Measurements from ENCODE around the gene SND1. TPM values are rescaled to one million over a fixed set of nuclear protein-coding genes. Genes with fewer than 3 reads are reported as not detected.

Gene SND1
- total RNA-seq, 1 experiment from 2014 or later: 218 TPM

- Histone ChIP-seq H3T11ph (ENCODE audit: low read length) (no peak overlapping the region), H3K4me2 (ENCODE audit: insufficient read depth, insufficient read length, low read length) (no peak overlapping the region), H3K4me1 (ENCODE audit: insufficient read depth, low read length) (no peaks in the 10 kb centered on the region), H2BK15ac (ENCODE audit: low read depth, low read length) (no peak overlapping the region), H3K27me3 (ENCODE audit: insufficient read depth, low read length) (no peaks in the 10 kb centered on the region; the same call in 1 of the 2 replicates), H2AK5ac (ENCODE audit: insufficient read length, low read length) (no peak overlapping the region), H4K8ac (replicated peaks; ENCODE audit: insufficient read length, low read depth, low read length) (no peak overlapping the region), H3K27ac (ENCODE audit: insufficient read length, low read depth, low read length) (no peak overlapping the region), H2BK120ac (ENCODE audit: low read depth, low read length, poor library complexity, severe bottlenecking) (no peak overlapping the region), H3K18ac (ENCODE audit: insufficient read length, low read depth, low read length) (no peak overlapping the region), H3K79me1 (ENCODE audit: insufficient read depth, low read depth, low read length, poor library complexity, severe bottlenecking) (no peaks in the 10 kb centered on the region), H4K5ac (ENCODE audit: insufficient read length, low read depth, low read length) (no peak overlapping the region), H4K91ac (ENCODE audit: insufficient read length, low read depth, low read length) (no peak overlapping the region), H3K9me3 (ENCODE audit: control insufficient read depth, low read depth, low read length) (peaks cover 6% of the 10 kb centered on the region), H3K23me2 (ENCODE audit: insufficient read length, low read depth, low read length, poor library complexity, severe bottlenecking) (no peaks in the 10 kb centered on the region), H3K23ac (ENCODE audit: insufficient read length, low read depth, low read length) (no peak overlapping the region), H2AFZ (ENCODE audit: low read length) (no peak overlapping the region), H2BK20ac (ENCODE audit: low read depth, low read length, poor library complexity, severe bottlenecking) (no peak overlapping the region), H3K56ac (ENCODE audit: insufficient read length, low read depth, low read length) (no peak overlapping the region), H3K79me2 (ENCODE audit: insufficient read depth, low read length) (no peaks in the 10 kb centered on the region), H3K9ac (ENCODE audit: extremely low read depth, insufficient read length, low read length) (no peak overlapping the region), H2BK12ac (ENCODE audit: insufficient read length, low read depth, low read length) (no peak overlapping the region), H2BK5ac (ENCODE audit: insufficient read length, low read length) (no peak overlapping the region), H4K20me1 (ENCODE audit: control insufficient read depth, insufficient read depth, insufficient read length) (no peaks in the 10 kb centered on the region), H3K4ac (ENCODE audit: low read depth, low read length) (no peak overlapping the region), H3K14ac (ENCODE audit: insufficient read depth, low read length) (no peak overlapping the region)
- Mint-ChIP-seq H3K4me1 (0 out of 4 replicates have a peak, but pooled peaks cover 0 to under 1% of the 10 kb centered on the region in 2 experiments), H3K27me3 (ENCODE audit: low read depth) (peaks cover 69% of the 10 kb centered on the region), H3K4me3 (no peak overlapping the region), H3K36me3 (ENCODE audit: insufficient read depth in 1 of 3, low read depth in 3 of 3) (peaks cover 2 to 8% (median 4%) of the 10 kb centered on the region in 3 experiments; a peak in 4 of 7 replicates), H3K27ac (no peak overlapping the region), H3K9me3 (peaks cover 19 to 30% of the 10 kb centered on the region in 2 experiments)
- no CpG with 5 or more reads among the region's 6 CpGs for WGBS (ENCODE audit: extremely low coverage, insufficient read length, low lambda C conversion rate)
- DNase-seq: no peak
- no peak for TF ChIP-seq CTCF (conservative IDR thresholded peaks at IDR 0.05)
Measured at GRCh38 chr7:128141683-128142195, 489.7 kb downstream of the SND1 start.

Small RNAs within 50 kb of the gene (microRNA-seq; reads per million reads assigned to microRNA genes)
- not detected for gene MIR593 (ENCODE audit: borderline microRNAs expressed)

Other genes starting within 250 kb of the SND1 start
- gene GCC1, start 66.6 kb upstream of the SND1 start, total RNA-seq (2021): 16.8 and 18.4 TPM in 2 replicates
- gene ARF5, start 63.8 kb upstream of the SND1 start, total RNA-seq (2021): 169 and 177 TPM in 2 replicates
- 0.94 and 1.7 TPM in 2 replicates for gene FSCN3, start 58.5 kb upstream of the SND1 start, total RNA-seq (2021)
- not detected in 2 replicates for gene PAX4, start 34.1 kb upstream of the SND1 start, total RNA-seq (2021)

Measured in H9 (cell line).